Measurements from ENCODE around the gene PRKCZ. TPM values are rescaled to one million over a fixed set of nuclear protein-coding genes. Genes with fewer than 3 reads are reported as not detected.

The PRKCZ gene
- total RNA-seq, 2 experiments from 2014 or later, result 8.0 to 10.0 TPM

DNA sequence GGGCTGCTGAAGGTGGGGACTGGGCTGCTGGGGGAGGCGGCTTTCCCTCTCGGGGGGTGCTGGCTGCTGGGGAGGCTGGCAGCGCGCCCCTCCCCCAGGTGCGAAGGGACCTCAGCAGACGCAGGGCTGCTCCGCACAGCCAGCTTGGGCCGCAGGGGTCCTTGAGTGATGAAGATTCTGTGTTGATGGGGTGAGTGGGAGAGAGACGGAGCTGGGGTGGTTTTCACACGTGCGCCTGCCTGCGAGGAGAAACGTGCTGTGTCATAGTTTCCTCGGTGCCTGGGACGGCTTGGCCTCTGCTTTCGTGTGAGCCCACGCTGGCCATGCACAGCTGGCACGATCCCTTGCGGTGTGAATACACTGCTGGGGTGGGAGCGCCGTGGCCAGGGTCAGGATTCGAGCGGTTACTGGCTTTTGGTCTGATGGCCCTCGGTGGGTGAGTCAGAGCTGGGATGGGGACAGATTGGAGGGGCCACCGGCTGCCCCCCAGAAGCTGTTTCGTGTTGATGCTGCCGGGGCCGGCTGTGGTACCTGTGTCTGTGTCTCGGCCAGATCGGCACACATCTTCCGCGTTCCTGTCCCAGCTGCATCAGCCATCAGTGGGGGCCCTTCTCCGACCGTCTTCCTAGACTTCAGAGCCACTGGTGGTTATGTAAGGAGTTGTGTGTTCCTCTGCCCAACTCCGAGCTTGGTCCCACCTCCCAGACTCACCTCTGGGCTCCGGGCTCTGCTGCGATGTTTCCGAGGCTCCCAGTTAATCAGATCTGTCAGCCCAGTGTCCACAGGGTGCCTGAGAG is 24.9 kb downstream of the PRKCZ start:
- TF ChIP-seq CTCF (conservative IDR thresholded peaks at IDR 0.05; ENCODE audit: low read length) (no peak), EZH2phosphoT487 (IDR thresholded peaks at IDR 0.05; ENCODE audit: borderline replicate concordance, low read depth, low read length) (no peak)
- DNase-seq (ENCODE audit: low spot score), result no peak
- Histone ChIP-seq H3K4me1 (ENCODE audit: insufficient read depth, low read length, poor library complexity, severe bottlenecking) (no peaks in the 10 kb centered on the region), H3K4me3 (ENCODE audit: low read depth, low read length, poor library complexity, severe bottlenecking) (no peak overlapping the region), H3K36me3 (ENCODE audit: insufficient read depth, low read length) (no peaks in the 10 kb centered on the region), H3K27ac (ENCODE audit: low read depth, low read length, poor library complexity, severe bottlenecking) (no peak overlapping the region), H3K9me2 (ENCODE audit: insufficient read depth, low read length) (no peaks in the 10 kb centered on the region), H2AFZ (ENCODE audit: low read length) (no peak overlapping the region), H3K79me2 (ENCODE audit: insufficient read depth, low read depth, low read length) (no peaks in the 10 kb centered on the region), H4K20me1 (ENCODE audit: insufficient read depth, low read length) (no peaks in the 10 kb centered on the region), H3K4me2 (ENCODE audit: low read length) (no peak overlapping the region), H3K9me3 (ENCODE audit: low read length) (peaks cover 11% of the 10 kb centered on the region; the same call in 1 of the 2 replicates)
- POLR2A ChIA-PET, result no interaction called here
- BruUV-seq (replicated peaks), result no TSS peak
- intact Hi-C loops (cut with micrococcal nuclease; ENCODE audit: unreplicated experiment), result no loop called here
- CTCF ChIA-PET (ENCODE audit: unreplicated experiment), result no interaction called here

DNA sequence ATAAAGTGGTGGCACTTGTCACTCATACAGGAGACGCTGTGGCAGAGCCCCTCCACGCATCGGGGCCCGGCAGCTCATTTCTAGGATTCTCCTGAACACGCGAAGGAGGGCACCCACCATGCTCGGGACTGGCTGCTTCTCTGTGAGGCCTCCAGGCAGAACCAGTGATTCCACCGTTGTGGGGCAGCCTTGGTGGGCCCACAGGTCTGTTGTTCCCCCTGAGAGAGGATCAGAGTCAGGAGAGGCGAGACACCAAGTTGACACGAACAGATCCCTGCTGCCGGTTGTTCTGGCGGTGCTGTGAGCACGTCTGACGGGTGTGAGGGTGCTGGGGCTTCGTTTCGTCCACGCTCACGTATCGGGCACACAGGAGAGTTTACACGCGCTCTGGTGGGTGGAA is 26.6 kb downstream of the PRKCZ start:
- CTCF ChIA-PET (ENCODE audit: unreplicated experiment), result no interaction called here
- Histone ChIP-seq H3K36me3 (ENCODE audit: insufficient read depth, low read length) (no peaks in the 10 kb centered on the region), H3K4me3 (ENCODE audit: low read depth, low read length, poor library complexity, severe bottlenecking) (no peak overlapping the region), H3K27ac (ENCODE audit: low read depth, low read length, poor library complexity, severe bottlenecking) (no peak overlapping the region), H3K4me2 (ENCODE audit: low read length) (no peak overlapping the region), H3K9me2 (ENCODE audit: insufficient read depth, low read length) (no peaks in the 10 kb centered on the region), H3K9me3 (ENCODE audit: low read length) (peaks cover 11% of the 10 kb centered on the region; the same call in 1 of the 2 replicates), H2AFZ (ENCODE audit: low read length) (no peak overlapping the region), H3K79me2 (ENCODE audit: insufficient read depth, low read depth, low read length) (no peaks in the 10 kb centered on the region), H4K20me1 (ENCODE audit: insufficient read depth, low read length) (no peaks in the 10 kb centered on the region), H3K4me1 (ENCODE audit: insufficient read depth, low read length, poor library complexity, severe bottlenecking) (no peaks in the 10 kb centered on the region)
- intact Hi-C loops (cut with micrococcal nuclease; ENCODE audit: unreplicated experiment), result no loop called here
- POLR2A ChIA-PET, result no interaction called here
- TF ChIP-seq CTCF (conservative IDR thresholded peaks at IDR 0.05; ENCODE audit: low read length), result no peak
- DNase-seq (ENCODE audit: low spot score), result no peak
- no TSS peak for BruUV-seq (replicated peaks)

- H3K4me1 ChIP-seq (ENCODE audit: insufficient read depth, low read length, poor library complexity, severe bottlenecking), result no peaks in the 10 kb centered on the region
- CTCF ChIA-PET (ENCODE audit: unreplicated experiment), result no interaction called here
- intact Hi-C loops (cut with micrococcal nuclease; ENCODE audit: unreplicated experiment), result no loop called here
- no peaks in the 10 kb centered on the region for H3K9me2 ChIP-seq (ENCODE audit: insufficient read depth, low read length)
- peak; percentile 4 for DNase-seq (ENCODE audit: low spot score)
- no peak overlapping the region for H3K27ac ChIP-seq (ENCODE audit: low read depth, low read length, poor library complexity, severe bottlenecking)
- TF ChIP-seq EZH2phosphoT487 (IDR thresholded peaks at IDR 0.05; ENCODE audit: borderline replicate concordance, low read depth, low read length), result no peak
- TF ChIP-seq CTCF (conservative IDR thresholded peaks at IDR 0.05; ENCODE audit: low read length), result no peak
- H3K4me3 ChIP-seq (ENCODE audit: low read depth, low read length, poor library complexity, severe bottlenecking), result no peak overlapping the region
- H3K36me3 ChIP-seq (ENCODE audit: insufficient read depth, low read length), result no peaks in the 10 kb centered on the region
- POLR2A ChIA-PET, result interaction anchor here (0.6 kb wide), 1 partner anchor 147 kb away, joined by 3 read pairs; no protein-coding TSS in a partner anchor
- BruUV-seq (replicated peaks), result no TSS peak
- no peak overlapping the region for H2AFZ ChIP-seq (ENCODE audit: low read length)
- H3K9me3 ChIP-seq (ENCODE audit: low read length), result peaks cover 11% of the 10 kb centered on the region; the same call in 1 of the 2 replicates
- no peaks in the 10 kb centered on the region for H3K79me2 ChIP-seq (ENCODE audit: insufficient read depth, low read depth, low read length)
- H3K4me2 ChIP-seq (ENCODE audit: low read length), result no peak overlapping the region
- no peaks in the 10 kb centered on the region for H4K20me1 ChIP-seq (ENCODE audit: insufficient read depth, low read length)
Observed at GRCh38 chr1:2078170-2078569, 28.0 kb downstream of the PRKCZ start.
